ENCODE results near the gene TMEM235.

The TMEM235 gene

DNA sequence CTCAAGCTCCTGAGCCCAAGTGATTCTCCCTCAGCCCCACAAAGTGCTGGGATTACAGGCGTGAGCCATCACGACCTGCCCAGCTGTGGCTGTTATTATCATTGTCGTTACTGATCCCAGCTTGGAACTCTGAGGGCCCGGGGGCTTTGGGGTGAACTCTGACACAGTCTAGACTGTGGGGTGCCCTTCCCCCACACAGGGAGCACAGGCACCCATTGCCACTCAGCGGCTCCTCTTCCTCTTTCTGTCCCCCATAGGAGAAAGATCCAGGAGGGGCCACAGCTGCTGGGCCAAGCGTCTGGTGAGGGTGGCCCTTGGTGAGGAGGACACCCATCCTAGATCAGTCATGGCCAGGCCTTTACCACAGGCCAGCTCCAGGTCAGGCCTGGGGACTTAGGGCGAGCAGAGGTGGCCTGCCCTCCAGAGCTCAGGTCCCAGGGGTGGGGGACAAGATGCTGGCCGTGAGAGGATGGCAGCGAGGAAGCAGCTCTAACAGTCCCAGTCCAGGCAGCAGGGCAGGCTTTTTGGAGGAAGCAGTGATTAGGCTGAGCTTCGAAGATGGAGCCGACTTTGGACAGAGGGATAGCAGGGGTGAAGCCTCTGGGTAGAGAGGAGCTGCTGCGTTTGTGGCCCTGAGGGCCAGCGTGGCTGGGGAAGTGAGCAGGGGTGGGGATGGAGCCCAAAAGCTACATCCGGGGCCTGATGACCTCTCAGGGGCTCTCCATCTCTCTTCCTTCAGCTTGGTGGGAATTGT lies 24.7 kb downstream of the TMEM235 start:
- peak; percentile 18 for DNase-seq

DNA sequence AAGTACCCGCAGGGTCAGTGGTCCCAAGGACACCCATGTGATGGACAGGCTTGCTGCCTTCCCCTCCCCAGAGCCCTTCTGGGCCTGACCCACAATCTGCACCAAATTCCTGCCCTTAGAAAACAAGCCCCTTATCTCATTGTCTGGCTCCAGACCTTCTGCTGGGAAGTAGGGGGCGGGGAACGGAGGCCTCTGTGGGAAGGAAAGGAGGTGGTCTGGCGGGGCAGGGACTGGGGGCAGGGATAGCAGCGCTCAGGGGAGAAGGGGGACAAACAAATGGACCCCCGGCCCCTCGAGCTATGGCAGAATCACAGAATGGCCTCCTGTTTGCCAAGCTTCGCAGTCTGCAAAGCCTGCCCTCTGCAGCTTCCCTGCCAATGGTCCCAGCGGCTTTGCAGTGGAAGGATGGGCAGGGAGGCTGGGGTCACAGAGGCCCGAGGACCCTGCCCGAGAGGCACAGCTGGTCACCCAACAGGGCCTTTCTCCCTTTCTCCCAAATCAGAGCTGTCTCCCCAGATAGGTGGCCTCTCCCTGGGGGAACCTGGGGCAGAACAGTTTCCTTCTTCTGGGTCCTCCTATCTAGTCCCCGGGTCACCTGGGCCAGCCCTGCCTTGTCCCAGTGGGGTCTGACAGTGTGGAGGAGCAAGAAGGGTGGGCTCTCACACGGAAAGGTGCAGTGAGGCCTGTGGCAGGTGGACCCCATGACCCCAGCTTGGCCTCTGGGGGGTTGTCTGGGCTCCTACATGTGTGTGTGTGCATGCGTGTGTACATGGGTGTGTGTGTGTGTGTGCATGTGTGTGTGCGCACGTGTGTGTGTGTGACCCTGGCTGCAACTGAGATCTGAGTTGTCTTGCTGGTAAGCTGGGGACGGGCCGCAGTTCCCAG lies 25.5 kb downstream of the TMEM235 start:
- peak; percentile 16 for DNase-seq

DNA sequence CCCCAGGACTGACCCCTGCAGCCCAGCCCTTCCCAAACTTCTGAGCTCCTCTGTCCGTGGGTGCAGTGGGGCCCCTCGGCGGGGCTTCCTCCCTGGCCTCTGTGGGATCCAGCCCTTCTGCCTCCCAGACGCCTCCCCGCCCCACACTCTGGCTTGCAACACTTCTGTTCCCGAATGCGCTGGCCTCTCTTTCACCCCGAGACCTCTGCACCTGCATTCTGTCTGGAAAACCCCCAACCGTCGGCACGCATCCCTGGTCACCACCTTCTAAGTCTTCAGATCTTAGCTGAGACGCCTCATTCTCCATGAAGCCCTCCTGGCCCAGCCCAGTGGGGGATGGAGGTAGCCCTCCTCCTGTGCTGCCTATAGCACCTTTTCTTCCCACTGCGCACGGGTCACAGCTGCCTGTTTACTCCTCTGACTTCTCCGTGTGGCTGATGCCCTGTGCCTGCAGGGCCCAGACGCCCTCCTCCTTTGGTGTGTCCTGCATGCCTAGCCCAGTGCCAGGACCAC lies 26.4 kb downstream of the TMEM235 start:
- no peak for DNase-seq

DNA sequence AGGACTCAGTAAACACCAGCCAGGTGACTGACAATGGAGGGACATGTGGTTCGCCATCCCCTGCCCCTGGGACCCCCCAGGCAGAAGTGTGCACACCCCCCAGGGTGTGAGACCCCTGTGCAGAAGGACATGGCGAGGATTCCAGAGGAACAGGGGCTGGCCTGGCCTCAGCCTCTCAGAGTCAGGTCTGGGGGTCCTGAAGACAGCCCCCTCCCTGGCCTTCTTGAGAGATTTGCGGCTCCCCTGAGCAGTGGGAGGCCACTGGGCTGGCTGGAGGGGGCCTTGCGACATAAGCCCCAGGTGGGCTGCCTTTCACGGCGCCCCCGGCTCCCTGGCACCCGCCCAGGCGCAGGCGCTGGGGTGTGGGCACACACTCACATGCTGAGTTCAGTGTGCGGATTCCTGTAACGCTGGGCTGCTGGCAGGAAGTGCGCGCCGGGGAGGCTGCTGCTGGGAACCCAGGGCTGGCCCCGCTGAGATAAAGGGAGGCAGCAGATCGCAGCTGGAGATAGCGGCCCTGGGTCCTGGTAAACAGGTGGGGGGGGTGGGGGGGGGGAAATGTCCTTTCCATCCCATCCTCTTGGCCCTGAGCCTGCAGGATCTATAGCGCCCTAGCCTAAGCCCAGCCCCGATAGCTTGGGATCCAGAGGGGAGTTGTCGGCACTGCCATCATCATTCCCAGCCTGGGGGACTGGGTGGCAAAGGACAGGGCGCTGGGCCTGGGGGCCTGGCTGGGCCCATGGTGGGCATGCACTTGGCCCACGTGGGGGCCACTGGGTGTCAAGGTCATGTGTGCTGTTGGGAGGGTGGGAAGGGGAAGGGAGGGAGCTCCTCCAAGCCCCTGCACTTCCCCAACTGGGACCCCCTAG lies 27.1 kb downstream of the TMEM235 start:
- peak; percentile 51 for DNase-seq

DNA sequence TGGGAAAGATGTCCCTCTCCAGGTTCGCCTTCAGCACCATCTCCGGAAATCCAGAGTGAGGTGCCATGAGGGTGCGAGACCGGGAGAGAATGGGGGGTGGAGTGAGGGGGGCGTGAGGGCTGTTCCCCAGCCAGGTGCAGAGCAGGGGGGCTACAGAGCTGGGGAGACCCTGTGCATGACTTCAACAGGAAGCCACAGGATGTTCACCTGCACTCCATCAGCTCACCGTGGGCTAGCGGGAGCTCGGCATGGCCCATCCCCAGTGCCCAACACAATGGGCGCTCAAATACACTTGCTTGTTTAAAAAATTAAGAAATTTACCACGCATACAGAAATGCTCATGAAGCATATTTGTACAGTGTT lies 27.7 kb downstream of the TMEM235 start:
- DNase-seq: no peak

DNA sequence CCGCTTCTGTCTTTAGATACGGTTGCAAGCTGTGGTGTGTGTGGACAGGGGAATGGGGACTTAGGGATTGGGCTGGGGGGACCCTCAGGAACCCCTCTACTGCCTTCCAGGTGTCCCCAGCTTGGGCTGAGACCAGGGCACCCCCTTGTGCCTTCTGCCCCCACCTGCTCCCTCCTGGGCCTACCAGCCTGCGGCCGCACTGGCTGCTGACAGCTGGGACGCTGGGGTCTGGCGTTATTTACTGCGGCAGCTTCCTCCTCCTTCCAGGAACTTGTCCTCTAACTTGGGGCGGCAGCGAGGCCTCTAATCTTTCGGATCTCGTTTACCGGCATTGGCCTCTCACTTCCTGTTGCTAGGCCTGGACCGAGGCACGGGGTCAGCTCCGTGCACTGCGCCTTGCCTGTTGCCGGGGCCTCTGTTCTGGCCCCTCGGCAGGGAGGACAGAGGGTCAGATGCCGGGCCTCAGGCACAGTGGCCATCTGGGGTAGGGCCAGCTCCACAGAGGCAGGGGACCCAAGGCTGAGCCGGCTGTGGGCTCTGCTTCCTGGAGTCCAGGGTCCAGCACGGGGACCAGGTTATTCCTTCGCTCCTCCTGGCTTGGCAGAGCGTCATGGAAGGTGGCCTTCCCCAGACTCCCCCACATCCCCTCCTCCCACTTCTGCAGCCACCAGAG lies 31.8 kb downstream of the TMEM235 start:
- DNase-seq: peak; percentile 50

DNA sequence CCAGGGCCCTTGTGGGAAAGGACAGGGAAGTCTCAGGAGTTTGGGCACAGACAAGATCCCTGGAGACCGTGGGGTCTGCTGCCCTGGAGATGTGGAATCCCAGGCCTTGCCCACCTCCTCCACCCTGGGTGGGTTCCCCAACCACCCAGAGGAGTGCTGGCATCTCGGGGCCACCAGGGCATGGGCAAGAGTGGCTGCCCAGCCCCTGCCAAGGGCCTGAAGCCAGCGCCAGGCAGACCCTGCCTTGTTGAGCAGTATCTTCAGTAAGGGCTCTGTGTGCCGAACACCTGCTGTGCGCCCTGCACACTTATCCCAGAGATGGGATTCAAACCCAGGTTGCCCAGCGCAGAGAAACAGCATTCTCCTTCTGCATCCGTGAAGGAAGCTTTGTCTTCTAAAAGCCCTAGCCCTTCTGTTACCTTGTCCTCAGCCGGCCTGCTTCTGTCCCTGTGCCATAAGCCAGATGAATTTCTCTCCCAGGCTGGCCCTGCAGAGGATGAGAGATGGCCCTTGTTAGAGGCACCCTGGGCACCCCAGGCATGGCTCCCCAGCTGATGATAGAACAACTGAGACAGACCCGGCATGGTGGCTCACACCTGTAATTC lies 32.4 kb downstream of the TMEM235 start:
- no peak for DNase-seq

DNA sequence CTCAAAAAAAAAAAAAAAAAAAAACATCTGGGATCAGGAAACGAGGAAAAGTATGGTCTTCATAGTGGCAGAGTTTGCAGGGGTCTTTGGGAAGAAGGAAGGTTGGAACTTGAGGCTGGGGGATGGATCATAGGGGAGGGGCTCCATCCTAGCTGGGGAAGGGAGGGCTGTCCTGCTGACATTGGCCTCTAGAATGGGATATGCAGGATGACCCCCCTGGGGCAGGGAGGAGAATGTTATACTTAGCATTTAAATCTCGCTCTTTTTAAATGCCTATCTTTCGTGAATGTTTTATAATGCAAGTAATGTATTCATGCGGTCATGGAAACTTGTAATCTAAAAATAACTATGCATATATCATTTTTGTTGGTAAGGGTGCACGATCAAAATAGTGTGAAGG lies 33.2 kb downstream of the TMEM235 start:
- no peak for DNase-seq

DNA sequence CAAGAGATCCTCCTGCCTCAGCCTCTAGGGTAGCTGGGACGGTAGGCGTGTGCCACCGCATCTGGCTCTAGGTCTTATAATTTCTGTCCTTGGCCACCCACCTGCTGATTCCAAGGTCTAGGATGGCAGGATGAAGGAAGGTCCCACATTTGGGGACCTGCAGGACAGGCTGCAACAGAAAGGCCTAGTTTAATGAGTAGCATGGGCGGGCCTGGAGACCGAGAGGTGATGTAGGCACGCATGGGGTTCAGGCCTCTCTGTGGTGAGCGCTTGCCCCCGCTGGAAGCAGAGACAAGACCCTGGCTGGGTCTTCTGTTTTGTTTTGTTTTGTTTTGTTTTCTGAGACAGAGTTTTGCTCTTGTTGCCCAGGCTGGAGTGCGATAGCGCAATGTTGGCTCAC lies 33.7 kb downstream of the TMEM235 start:
- no peak for DNase-seq

DNA sequence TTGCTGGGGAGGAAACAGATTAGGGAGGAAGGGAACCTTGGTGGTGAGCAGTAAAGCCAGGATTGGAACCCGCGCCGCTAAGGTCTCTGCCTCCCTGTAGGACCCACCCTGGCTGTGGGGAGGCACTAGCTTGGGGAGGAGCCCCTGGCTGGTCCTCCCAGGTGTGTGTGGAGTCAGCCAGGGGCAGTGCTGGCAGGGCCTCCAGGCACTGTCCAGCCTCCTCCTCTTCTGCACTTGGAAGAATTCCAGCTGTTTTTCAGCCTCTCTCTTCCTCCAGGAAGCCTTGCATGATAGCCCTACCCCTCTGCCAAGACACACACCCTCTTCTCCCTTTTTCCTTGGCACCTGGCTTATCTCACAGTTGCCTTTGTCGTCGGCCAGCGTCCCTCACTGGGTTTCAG lies 34.8 kb downstream of the TMEM235 start:
- DNase-seq: no peak

DNA sequence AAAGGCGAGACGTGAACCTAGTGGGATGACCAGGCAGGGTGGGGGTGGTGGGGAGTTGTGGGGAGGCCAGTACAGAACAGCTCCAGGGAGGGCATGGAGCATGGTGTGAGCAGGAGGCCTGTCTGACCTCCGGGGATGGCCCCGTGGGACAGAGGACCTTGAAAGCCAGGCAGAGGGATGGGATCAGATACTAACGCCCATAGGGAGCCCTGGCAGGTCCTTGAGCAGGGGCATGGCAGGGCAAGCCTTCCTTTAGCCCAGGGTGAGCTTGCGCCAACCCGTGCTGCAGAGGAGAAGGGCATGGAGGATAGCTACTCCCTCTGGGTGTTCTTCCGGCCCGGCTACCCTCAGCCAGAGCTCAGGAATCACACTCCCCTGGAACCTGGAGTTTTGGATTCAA lies 35.3 kb downstream of the TMEM235 start:
- DNase-seq: no peak

DNA sequence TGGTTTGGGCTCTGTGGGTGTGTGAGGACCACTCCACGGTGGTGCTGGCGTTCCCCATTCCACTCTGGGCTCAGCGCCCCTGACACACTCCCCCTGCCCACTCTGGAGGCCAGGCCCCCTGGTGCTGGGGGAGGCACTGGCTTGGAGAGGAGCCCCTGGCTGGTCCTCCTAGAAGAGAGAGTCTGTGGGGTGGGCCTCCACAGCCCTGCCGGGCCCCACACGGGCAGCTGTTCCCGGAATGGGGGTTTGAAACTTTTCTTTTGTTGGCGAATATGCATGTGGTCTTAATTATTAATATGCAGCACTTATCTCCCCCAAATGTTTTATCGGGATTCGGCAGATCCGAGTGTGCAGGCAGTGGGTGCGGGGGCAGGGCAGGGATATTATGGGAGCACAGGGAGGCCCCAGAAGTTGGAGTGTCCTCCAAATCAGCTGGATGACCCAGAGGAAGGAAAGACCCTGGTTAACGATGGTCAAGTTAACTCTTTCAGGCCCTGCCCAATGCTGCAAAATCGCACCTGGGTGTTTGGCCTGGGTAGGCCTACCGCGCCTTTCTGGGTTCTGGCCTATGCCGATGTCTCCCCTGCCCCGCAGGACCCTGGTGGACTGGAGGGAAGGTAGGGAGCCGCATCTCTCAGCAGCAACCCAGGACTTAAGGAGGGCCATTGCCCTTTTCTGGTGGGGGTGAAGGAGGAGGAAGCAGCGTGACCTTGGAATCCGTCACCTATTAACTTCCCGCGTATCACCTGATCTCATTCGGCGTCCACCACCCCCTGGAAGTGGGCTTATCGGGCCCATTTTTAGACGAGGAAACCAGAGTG lies 36.0 kb downstream of the TMEM235 start:
- DNase-seq: no peak

DNA sequence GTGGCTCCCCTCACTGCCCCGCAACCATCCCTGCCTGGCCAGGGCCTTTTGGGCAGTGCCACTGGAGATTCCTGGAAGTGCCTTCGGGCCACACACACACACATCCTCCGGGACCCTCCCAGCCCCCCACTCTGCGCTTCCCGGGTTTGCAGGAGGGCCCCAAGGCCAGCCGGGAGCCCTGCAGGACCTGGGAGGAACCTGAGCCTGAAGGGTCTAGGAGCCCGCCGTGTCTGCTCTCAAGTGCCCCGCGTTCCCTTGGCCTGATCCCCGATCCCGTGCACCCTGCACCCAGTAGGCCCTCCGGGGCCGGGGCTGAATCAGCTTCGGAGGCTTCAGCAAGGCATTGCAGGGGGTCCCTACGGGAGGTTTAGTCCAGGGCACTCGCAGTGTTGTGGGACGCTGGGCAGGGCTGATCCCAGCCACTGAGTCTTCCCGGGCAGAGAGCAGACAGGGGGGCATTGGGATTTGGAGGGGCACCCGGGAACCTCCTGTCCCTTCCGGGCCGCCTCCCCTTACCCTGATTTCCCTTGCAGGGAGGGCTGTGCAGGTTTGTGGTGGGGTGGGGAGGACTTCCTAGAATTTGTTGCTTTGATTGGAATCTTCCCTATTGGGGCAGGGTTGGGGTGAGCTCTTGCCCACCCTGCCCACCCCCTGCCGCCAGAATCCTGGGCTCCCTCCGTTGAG lies 36.9 kb downstream of the TMEM235 start:
- DNase-seq: no peak

DNA sequence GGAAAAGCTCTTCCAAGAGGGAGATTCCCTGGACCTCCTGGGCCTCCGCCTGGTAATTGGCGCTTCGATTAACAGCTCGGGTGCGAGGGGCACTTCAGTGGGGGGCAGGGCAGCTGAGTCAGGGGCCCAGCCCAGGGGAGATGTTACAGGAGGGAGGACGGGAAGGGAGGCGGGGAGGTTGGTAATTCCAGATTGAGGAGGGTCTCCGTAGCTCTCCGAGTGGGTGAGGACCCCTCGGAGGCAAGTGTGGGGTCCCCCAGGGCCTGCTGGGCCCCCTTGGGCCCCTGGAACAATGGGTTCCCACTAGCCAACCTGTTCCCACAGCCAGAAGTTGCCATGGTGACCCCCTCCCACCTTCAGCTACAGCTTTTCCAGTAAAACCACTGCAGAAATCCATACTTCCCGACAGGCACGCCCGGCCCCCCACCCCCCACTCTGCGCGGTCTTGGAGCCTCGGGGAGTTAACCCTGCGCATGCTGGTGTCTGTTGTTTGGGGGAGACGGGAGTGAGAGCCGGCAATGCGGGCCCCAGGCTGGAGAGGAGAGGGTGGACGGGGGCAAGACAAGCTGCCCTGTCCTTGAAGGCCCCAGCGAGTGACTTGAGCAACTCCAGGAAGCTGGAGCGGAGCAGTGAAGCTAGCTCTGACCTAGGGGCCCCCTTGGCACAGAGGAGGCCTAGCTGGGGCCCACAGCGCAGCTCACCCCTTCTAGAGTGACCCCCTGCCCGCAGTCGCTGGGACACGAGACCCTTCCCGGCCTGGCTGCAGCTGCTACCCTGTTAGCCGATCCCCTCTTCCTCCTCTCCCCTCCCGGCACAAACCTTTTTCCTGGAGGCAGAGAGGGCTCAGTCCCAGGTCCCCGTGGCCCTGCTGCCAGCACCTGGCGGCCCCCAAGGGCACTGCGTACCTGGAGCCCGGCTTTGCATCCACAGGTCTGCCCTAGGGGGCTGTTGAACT lies 37.8 kb downstream of the TMEM235 start:
- DNase-seq: peak; percentile 82

DNA sequence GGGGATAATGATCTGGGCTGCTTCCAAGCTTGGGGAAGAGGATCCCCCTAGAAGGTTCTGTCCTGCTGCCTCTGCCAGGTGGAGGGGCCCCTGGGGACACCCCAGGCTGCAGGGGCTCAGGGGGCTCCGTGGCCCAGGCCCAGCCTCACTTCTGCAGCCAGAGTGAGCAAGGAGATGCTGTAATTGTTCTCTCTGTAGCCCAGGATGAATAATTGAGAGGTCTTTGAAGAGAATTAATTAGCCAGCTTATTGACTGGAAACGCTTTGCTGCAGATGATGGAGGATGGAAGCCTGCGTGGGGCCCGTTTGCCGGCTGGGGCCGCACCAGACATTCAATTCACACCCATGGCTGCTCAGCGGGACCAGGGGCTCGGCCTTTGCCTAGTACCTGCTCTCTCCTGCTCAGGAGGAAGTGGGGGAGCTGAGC lies 38.5 kb downstream of the TMEM235 start:
- DNase-seq: no peak

DNA sequence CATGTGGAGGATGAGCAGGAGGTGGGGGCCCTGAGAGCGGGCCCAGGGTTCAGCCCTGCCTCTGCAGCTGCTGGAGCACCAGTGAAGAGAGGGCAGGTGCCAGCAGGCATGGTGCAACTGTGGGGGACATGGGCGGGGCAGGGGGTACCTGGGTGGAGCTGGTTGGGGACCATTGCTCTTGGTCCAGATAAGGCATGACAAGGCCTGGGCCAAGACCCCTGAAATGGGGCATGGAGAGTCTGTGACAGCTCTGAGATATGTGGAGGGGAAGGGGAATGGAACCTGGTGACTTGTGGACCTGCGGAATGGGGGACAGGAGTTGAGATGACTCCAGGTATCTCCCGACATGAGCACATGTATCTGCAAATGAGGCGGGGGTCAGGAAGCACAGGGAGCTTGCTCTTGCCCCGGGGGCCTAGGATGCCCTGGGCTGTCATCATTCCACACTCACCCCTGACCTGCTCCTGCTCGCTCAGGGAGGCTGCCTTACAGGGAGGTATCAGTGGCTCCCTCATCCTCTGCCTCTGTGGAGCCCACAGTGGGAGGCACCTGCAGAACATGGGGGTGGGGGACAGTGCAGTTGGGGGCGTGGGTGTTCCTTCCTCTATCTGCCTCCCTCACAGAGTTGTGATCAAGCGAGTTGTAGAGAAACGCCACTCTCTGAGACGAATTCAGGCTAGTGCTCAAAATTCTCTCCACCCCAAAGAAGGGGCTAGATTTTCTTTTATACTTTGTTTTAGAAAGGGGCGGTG lies 40.2 kb downstream of the TMEM235 start:
- DNase-seq: no peak

DNA sequence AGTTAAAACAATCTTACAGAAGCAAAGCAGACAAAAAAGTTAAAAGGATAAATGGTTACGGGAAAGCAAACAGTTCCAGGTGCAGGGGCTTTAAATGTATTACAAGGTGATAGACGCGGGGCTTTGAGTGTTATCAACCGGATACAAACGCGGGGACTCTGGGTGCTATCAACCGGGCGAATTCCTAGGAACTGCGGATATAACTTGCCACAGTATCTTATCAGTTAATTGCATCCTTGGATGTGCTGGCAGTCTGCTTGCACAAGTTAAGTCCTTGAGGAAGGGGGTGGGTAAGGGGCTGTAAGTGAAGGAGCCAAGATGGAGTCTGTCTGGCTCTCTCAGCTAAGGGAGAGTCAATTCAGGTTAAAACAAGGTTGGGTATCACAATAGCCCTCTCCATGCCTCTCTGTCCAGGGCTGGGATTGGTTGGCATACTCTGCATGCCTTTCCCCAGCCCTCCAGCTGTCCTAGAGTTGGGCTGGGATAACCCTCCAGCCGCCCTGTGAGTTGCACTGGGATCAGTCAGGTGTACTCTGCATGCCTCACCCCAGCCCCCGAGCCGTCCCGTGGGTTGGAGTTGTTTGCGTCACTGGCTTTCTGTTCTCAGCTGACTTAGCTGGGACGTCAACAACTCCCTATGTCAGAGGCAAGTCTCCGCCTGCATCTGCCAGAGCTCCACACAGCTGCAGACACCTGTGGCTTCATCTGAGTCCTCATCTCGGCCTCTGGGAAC lies 40.9 kb downstream of the TMEM235 start:
- DNase-seq: peak; percentile 78

DNA sequence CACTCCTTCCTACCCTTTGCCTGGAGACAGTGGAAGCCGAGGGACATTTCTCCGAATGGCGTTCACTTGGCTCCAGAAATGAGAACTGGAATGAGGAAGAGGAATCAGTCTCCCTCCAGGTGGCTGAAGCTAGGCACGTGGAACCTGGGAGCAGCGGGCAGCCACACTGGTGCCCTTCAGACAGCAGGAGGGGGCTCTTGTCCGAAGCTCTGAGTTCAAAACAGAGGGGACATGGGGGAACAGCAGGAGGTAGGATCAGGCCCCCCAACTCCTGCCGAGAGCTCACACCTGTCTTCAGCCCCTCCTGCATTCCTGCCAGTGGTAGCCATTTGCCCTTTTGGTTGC lies 41.5 kb downstream of the TMEM235 start:
- no peak for DNase-seq

All from right hindlimb (tissue), 1 donor.